DND-41 (cell line): ENCODE data around the gene FBXL19.
A peak's percentile ranks its signal among the peaks of the same experiment; 100 is the strongest.

Source experiments
- ATAC-seq: fragments of 200-7000 bp; cut with Tn5 transposase; 3 replicates; pipeline ENCODE4 v1.9.1; 2021; ENCODE audit warnings: low read depth; ENCODE audit not compliant: insufficient read depth
- DNase-seq: peaks from one replicate; pipeline ENCODE4 v3.0.0-alpha.2; 2020
- H2AFZ ChIP-seq: 2 replicates; pipeline ENCODE4 v1.6.0; 2012; ENCODE audit warnings: low read depth, low read length
- H3K27ac ChIP-seq: 2 replicates; pipeline ENCODE4 v1.5.1; 2012; ENCODE audit warnings: low read length, inconsistent platforms
- H3K27me3 ChIP-seq: fragments of 200-600 bp; sonication (generic); 2 replicates; pipeline ENCODE4 v1.6.0; 2012; ENCODE audit warnings: low read length, mild to moderate bottlenecking, inconsistent platforms; ENCODE audit not compliant: insufficient read depth, poor library complexity
- H3K36me3 ChIP-seq: 2 replicates; pipeline ENCODE4 v1.5.1; 2012; ENCODE audit warnings: low read length, inconsistent platforms; ENCODE audit not compliant: insufficient read depth
- H3K4me1 ChIP-seq: 2 replicates; pipeline ENCODE4 v1.5.1; 2012; ENCODE audit warnings: mild to moderate bottlenecking, low read length; ENCODE audit not compliant: insufficient read depth
- H3K4me2 ChIP-seq: 2 replicates; pipeline ENCODE4 v1.6.0; 2012; ENCODE audit warnings: mild to moderate bottlenecking, moderate library complexity, low read length, inconsistent platforms; ENCODE audit not compliant: insufficient read depth
- H3K4me3 ChIP-seq, 2 experiments: fragments of 200-600 bp in 1 of 2; shearing (Covaris generic) in 1 of 2; 2 replicates each; pipeline ENCODE4 v1.5.1; 2012 to 2016; ENCODE audit warnings: inconsistent platforms in 2 of 2, low read length in 2 of 2, mild to moderate bottlenecking in 2 of 2, low read depth in 1 of 2, moderate library complexity in 1 of 2
- H3K79me2 ChIP-seq: 2 replicates; pipeline ENCODE4 v1.6.0; 2012; ENCODE audit warnings: low read length, inconsistent platforms; ENCODE audit not compliant: insufficient read depth
- H3K9ac ChIP-seq: 2 replicates; pipeline ENCODE4 v1.6.0; 2012; ENCODE audit warnings: low read depth, mild to moderate bottlenecking, inconsistent platforms, low read length, moderate library complexity
- H3K9me3 ChIP-seq: 2 replicates; pipeline ENCODE4 v1.5.1; 2012; ENCODE audit warnings: low read length, moderate library complexity, mild to moderate bottlenecking, inconsistent platforms; ENCODE audit not compliant: insufficient read depth, severe bottlenecking
- H4K20me1 ChIP-seq: 2 replicates; pipeline ENCODE4 v1.6.0; 2012; ENCODE audit warnings: low read length; ENCODE audit not compliant: insufficient read depth
- CTCF ChIP-seq: IDR thresholded peaks from 2 replicates; pipeline ENCODE4 v1.5.1; 2012; ENCODE audit warnings: borderline replicate concordance, low read length, moderate library complexity, mild to moderate bottlenecking; ENCODE audit not compliant: poor library complexity, severe bottlenecking; ENCODE audit errors: extremely low read depth
- EZH2 ChIP-seq: IDR thresholded peaks from 3 replicates; pipeline ENCODE4 v1.6.1; 2012; ENCODE audit warnings: borderline replicate concordance, low read depth, mild to moderate bottlenecking, moderate library complexity, low read length, inconsistent platforms; ENCODE audit not compliant: severe bottlenecking

The FBXL19 gene

GRCh38 chr16:30912794-30913412, 10.5 kb upstream of the FBXL19 start:
- Histone ChIP-seq H3K9me3 (no peaks in the 10 kb centered on the region), H3K36me3 (no peaks in the 10 kb centered on the region), H2AFZ (no peak overlapping the region), H3K4me3 (no peak overlapping the region), H3K4me1 (no peaks in the 10 kb centered on the region), H3K27me3 (no peaks in the 10 kb centered on the region), H3K4me2 (no peak overlapping the region), H4K20me1 (no peaks in the 10 kb centered on the region), H3K79me2 (no peaks in the 10 kb centered on the region), H3K27ac (no peak overlapping the region), H3K9ac (no peak overlapping the region)
- ATAC-seq (peak; percentile 17; the same call in 1 of the 3 replicates), DNase-seq (no peak)
- no peak for TF ChIP-seq EZH2
- no peak for TF ChIP-seq CTCF

- H3K4me3 ChIP-seq: no peak overlapping the region
- H3K9ac ChIP-seq: no peak overlapping the region
- H3K36me3 ChIP-seq: no peaks in the 10 kb centered on the region
- no peak for TF ChIP-seq CTCF
- no peak for TF ChIP-seq EZH2
- H3K79me2 ChIP-seq: no peaks in the 10 kb centered on the region
- ATAC-seq (no peak), DNase-seq (no peak)
- H3K4me2 ChIP-seq: no peak overlapping the region
- H3K27ac ChIP-seq: no peak overlapping the region
- no peaks in the 10 kb centered on the region for H3K27me3 ChIP-seq
- H3K9me3 ChIP-seq: no peaks in the 10 kb centered on the region
- H2AFZ ChIP-seq: no peak overlapping the region
- H4K20me1 ChIP-seq: no peaks in the 10 kb centered on the region
- no peaks in the 10 kb centered on the region for H3K4me1 ChIP-seq
These were observed 8.5 kb upstream of the FBXL19 start for GRCh38 chr16:30914830-30915229.

DNA sequence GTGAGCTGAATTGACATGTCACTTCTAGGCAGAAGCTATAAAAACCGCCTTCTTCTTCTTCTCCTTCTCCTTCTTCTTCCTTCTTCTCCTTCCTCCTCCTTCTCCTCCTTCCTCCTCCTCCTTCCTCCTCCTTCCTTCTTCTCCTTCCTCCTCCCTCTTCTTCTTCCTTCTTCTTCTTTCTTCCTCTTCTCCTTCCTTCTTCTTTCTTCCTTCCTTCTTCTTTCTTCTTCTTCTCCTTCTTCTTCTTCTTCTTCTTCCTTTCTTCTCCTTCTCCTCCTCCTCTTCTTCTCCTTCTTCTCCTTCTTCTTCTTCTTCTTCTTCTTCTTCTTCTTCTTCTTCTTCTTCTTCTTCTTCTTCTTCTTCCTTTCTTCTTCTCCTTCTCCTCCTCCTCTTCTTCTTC, 4.8 kb upstream of the FBXL19 start:
- H3K27me3 ChIP-seq: no peaks in the 10 kb centered on the region
- no peak overlapping the region for H3K9ac ChIP-seq
- H3K4me3 ChIP-seq: no peak overlapping the region
- no peaks in the 10 kb centered on the region; the same call in 1 of the 2 replicates for H3K79me2 ChIP-seq
- no peaks in the 10 kb centered on the region for H4K20me1 ChIP-seq
- ATAC-seq: no peak
- 0 out of 2 replicates have a peak, but pooled peaks cover 3% of the 10 kb centered on the region for H3K36me3 ChIP-seq
- H2AFZ ChIP-seq: no peak overlapping the region
- H3K4me1 ChIP-seq: peaks cover 14% of the 10 kb centered on the region
- no peak for TF ChIP-seq CTCF
- TF ChIP-seq EZH2: no peak
- no peaks in the 10 kb centered on the region for H3K9me3 ChIP-seq
- H3K4me2 ChIP-seq: no peak overlapping the region
- H3K27ac ChIP-seq: no peak overlapping the region
- no peak for DNase-seq
